Liver (tissue), 9 donors: ENCODE results near the gene STARD3NL. TPM values are rescaled to one million over a fixed set of nuclear protein-coding genes. Genes with fewer than 3 reads are reported as not detected.

Experiments
- DNase-seq: peaks from one replicate; pipeline ENCODE4 v3.0.0-alpha.2; 2017; ENCODE audit warnings: low spot score
- H3K27ac ChIP-seq, 2 donors: one replicate each; pipeline ENCODE4 v1.7.0; 2013; ENCODE audit warnings: inconsistent platforms in 2 of 2, low read length in 2 of 2, control low read depth in 1 of 2, low read depth in 1 of 2, mild to moderate bottlenecking in 1 of 2
- H3K27me3 ChIP-seq, 4 donors: one replicate each; pipeline versions ENCODE4 v1.6.1 to v1.7.0; 2013; ENCODE audit warnings: low read length in 3 of 4, inconsistent platforms in 1 of 4, mild to moderate bottlenecking in 1 of 4, moderate library complexity in 1 of 4; ENCODE audit not compliant: control insufficient read depth in 4 of 4, insufficient read depth in 4 of 4
- H3K36me3 ChIP-seq, 4 donors: one replicate each; pipeline versions ENCODE4 v1.6.1 to v1.7.0; 2013; ENCODE audit warnings: low read length in 3 of 4, mild to moderate bottlenecking in 3 of 4, low read depth in 1 of 4, moderate library complexity in 1 of 4; ENCODE audit not compliant: control insufficient read depth in 4 of 4, insufficient read depth in 3 of 4
- H3K4me1 ChIP-seq, 4 donors: one replicate each; pipeline versions ENCODE4 v1.6.1 to v1.7.0; 2013; ENCODE audit warnings: low read length in 3 of 4, mild to moderate bottlenecking in 3 of 4, moderate library complexity in 1 of 4; ENCODE audit not compliant: control insufficient read depth in 4 of 4, insufficient read depth in 4 of 4
- H3K4me3 ChIP-seq, 3 donors: one replicate each; pipeline versions ENCODE4 v1.6.1 to v1.7.0; 2013; ENCODE audit warnings: low read length in 3 of 3, control low read depth in 1 of 3, low read depth in 1 of 3, mild to moderate bottlenecking in 1 of 3
- H3K9ac ChIP-seq, 2 donors: one replicate each; pipeline ENCODE4 v1.7.0; 2013; ENCODE audit warnings: low read length in 2 of 2, mild to moderate bottlenecking in 2 of 2, moderate library complexity in 2 of 2, control low read depth in 1 of 2, low read depth in 1 of 2
- H3K9me3 ChIP-seq, 4 donors: one replicate each; pipeline versions ENCODE4 v1.6.1 to v1.7.0; 2013; ENCODE audit warnings: low read length in 3 of 4; ENCODE audit not compliant: control insufficient read depth in 4 of 4
- ATF3 ChIP-seq: IDR thresholded peaks from 2 replicates; pipeline ENCODE4 v1.6.1; 2016; ENCODE audit warnings: antibody characterized with exemption
- CTCF ChIP-seq: fragments of 150-350 bp; IDR thresholded peaks from 2 replicates; pipeline ENCODE4 v1.5.1; 2017; ENCODE audit warnings: improper control_type of control experiment, low read depth, low read length; ENCODE audit not compliant: missing input control
- EGR1 ChIP-seq, 2 donors: IDR thresholded peaks; 2 replicates each; pipeline ENCODE4 v1.6.1; 2016 to 2018; ENCODE audit warnings: antibody characterized with exemption in 2 of 2, low read depth in 2 of 2
- FOXA1 ChIP-seq: IDR thresholded peaks from 2 replicates; pipeline ENCODE4 v1.6.1; 2016; ENCODE audit warnings: antibody characterized with exemption
- FOXA2 ChIP-seq: IDR thresholded peaks from 2 replicates; pipeline ENCODE4 v1.6.1; 2016; ENCODE audit warnings: antibody characterized with exemption
- GABPA ChIP-seq, 2 donors: IDR thresholded peaks in 1 of 2; conservative IDR thresholded peaks in 1 of 2; 2 replicates each; pipeline ENCODE4 v1.6.1; 2016; ENCODE audit warnings: antibody characterized with exemption in 2 of 2, mild to moderate bottlenecking in 1 of 2, moderate library complexity in 1 of 2
- HNF4A ChIP-seq, 2 donors: conservative IDR thresholded peaks; 2 replicates each; pipeline ENCODE4 v1.6.1; 2016; ENCODE audit warnings: antibody characterized with exemption in 2 of 2, mild to moderate bottlenecking in 2 of 2
- HNF4G ChIP-seq: IDR thresholded peaks from 2 replicates; pipeline ENCODE4 v1.6.1; 2016; ENCODE audit warnings: antibody characterized with exemption
- JUND ChIP-seq, 2 donors: IDR thresholded peaks; 2 replicates each; pipeline ENCODE4 v1.6.1; 2016; ENCODE audit warnings: antibody characterized with exemption in 2 of 2
- MAX ChIP-seq: IDR thresholded peaks from 2 replicates; pipeline ENCODE4 v1.6.1; 2016; ENCODE audit warnings: antibody characterized with exemption
- NR2F2 ChIP-seq: IDR thresholded peaks from 2 replicates; pipeline ENCODE4 v1.6.1; 2016; ENCODE audit warnings: antibody characterized with exemption
- RAD21 ChIP-seq, 2 donors: IDR thresholded peaks; 2 replicates each; pipeline ENCODE4 v1.6.1; 2016; ENCODE audit warnings: antibody characterized with exemption in 2 of 2, mild to moderate bottlenecking in 2 of 2
- REST ChIP-seq: IDR thresholded peaks from 2 replicates; pipeline ENCODE4 v1.6.1; 2016; ENCODE audit warnings: antibody characterized with exemption, mild to moderate bottlenecking
- RXRA ChIP-seq, 2 donors: IDR thresholded peaks; 2 replicates each; pipeline ENCODE4 v1.6.1; 2017 to 2018; ENCODE audit warnings: antibody characterized with exemption in 2 of 2, mild to moderate bottlenecking in 1 of 2
- SP1 ChIP-seq: IDR thresholded peaks from 2 replicates; pipeline ENCODE4 v1.6.1; 2018; ENCODE audit warnings: antibody characterized with exemption, mild to moderate bottlenecking
- TAF1 ChIP-seq: conservative IDR thresholded peaks from 2 replicates; pipeline ENCODE4 v1.6.1; 2016; ENCODE audit warnings: antibody characterized with exemption, mild to moderate bottlenecking
- YY1 ChIP-seq: IDR thresholded peaks from 2 replicates; pipeline ENCODE4 v1.6.1; 2016; ENCODE audit warnings: antibody characterized with exemption, mild to moderate bottlenecking
- ZBTB33 ChIP-seq: IDR thresholded peaks from 2 replicates; pipeline ENCODE4 v1.6.1; 2016; ENCODE audit warnings: antibody characterized with exemption
- WGBS: extraction: QIAGEN DNeasy Blood & Tissue Kit; methylation state at CpG from one replicate; pipeline ENCODE4 v1.1.7; 2013; 5-methylcytosine and 5-hydroxymethylcytosine counted together
- polyA plus RNA-seq, 2 donors: library from polyadenylated mRNA; stranded (reverse) in 1 of 2; unstranded in 1 of 2; fragments of 200-250 nt in 1 of 2; fragments of >200 nt in 1 of 2; fragmentation: Nextera tagmentation in 1 of 2; extraction: Ambion mirVana in 1 of 2; gene quantifications; one replicate each; pipeline versions ENCODE4 v1.2.1 to v1.2.3, GENCODE V29; 2013 to 2015
- total RNA-seq, 2 donors: library from RNA; depleted of rRNA; stranded (reverse); fragments of >200 nt; gene quantifications; one replicate each; pipeline ENCODE4 v1.2.3, GENCODE V29; 2014
- donor health status: healthy.
- donor health status: healthy.
- donor health status: healthy.
- donor health status: healthy.
- donor health status: healthy.

STARD3NL gene
- total and polyA plus RNA-seq, 4 donors, result 9.1 to 25.1 (median 10.2) TPM

GRCh38 chr7:38179776-38180226 lies 1.8 kb downstream of the STARD3NL start:
- Histone ChIP-seq H3K36me3 (no peaks in the 10 kb centered on the region), H3K4me3 (no peak overlapping the region), H3K27me3 (no peaks in the 10 kb centered on the region), H3K9me3 (no peaks in the 10 kb centered on the region), H3K4me1 (peaks cover 0 to 10% (median 5%) of the 10 kb centered on the region in 4 donors), H3K9ac (no peak overlapping the region), H3K27ac (peak overlapping the region; percentile 5 to 7)
- no peak for DNase-seq
- WGBS, result 52% methylated on average over 2 of the region's 2 CpGs
- no peak for TF ChIP-seq RXRA (IDR thresholded peaks at IDR 0.05)
- no peak for TF ChIP-seq FOXA1
- no peak for TF ChIP-seq REST
- TF ChIP-seq NR2F2, result no peak
- TF ChIP-seq FOXA2, result no peak
- no peak for TF ChIP-seq MAX
- no peak for TF ChIP-seq JUND (IDR thresholded peaks at IDR 0.05)
- no peak for TF ChIP-seq RAD21 (IDR thresholded peaks at IDR 0.05)
- TF ChIP-seq SP1, result no peak
- TF ChIP-seq HNF4G, result no peak
- no peak for TF ChIP-seq ZBTB33
- no peak for TF ChIP-seq HNF4A (conservative IDR thresholded peaks at IDR 0.05)
- no peak for TF ChIP-seq CTCF
- TF ChIP-seq YY1, result no peak
- no peak for TF ChIP-seq EGR1 (IDR thresholded peaks at IDR 0.05; ENCODE audit: low read depth in 2 of 2)
- TF ChIP-seq TAF1, result no peak
- no peak for TF ChIP-seq ATF3
- TF ChIP-seq GABPA (IDR thresholded peaks at IDR 0.05 in 1 of 2, conservative IDR thresholded peaks at IDR 0.05 in 1 of 2), result no peak
